H1 (cell line): Measurements from ENCODE around the gene CD164L2. TPM values are rescaled to one million over a fixed set of nuclear protein-coding genes. Genes with fewer than 3 reads are reported as not detected.
A peak's percentile ranks its signal among the peaks of the same experiment; 100 is the strongest.

Experiments
- CTCF ChIA-PET: fragments of 300-600 bp; sonication (Branson Sonifier 250); formaldehyde crosslinking; loops from one replicate; lab custom pipeline; 2021; ENCODE audit not compliant: partially characterized antibody; lab: Charles Lee
- POLR2A ChIA-PET: fragments of 300-600 bp; sonication (Branson Sonifier 250); formaldehyde crosslinking; loops from one replicate; lab custom pipeline; 2021; ENCODE audit warnings: inconsistent platforms; ENCODE audit not compliant: partially characterized antibody; lab: Charles Lee
- DNase-seq, 2 experiments: peaks; one replicate each; pipeline versions ENCODE4 v3.0.0 to v3.0.0-alpha.2; 2010 to 2022; ENCODE audit warnings: low spot score in 2 of 2, low read depth in 1 of 2, mixed read lengths in 1 of 2
- FAIRE-seq: peaks from 2 replicates; lab custom pipeline; 2011; peaks lifted over from hg19 to GRCh38; lab: Jason Lieb, UNC
- H2AFZ ChIP-seq: 2 replicates; pipeline ENCODE4 v1.8.1; 2012; ENCODE audit warnings: low read length, inconsistent platforms
- H2AK5ac ChIP-seq: 2 replicates; pipeline ENCODE4 v1.6.1; 2013; ENCODE audit warnings: low read depth, low read length
- H2BK120ac ChIP-seq: replicated peaks from 2 replicates; pipeline ENCODE3; 2013; ENCODE audit warnings: low read depth, low read length, inconsistent platforms
- H2BK12ac ChIP-seq: 2 replicates; pipeline ENCODE4 v1.6.1; 2013; ENCODE audit warnings: low read depth, low read length
- H2BK15ac ChIP-seq: 2 replicates; pipeline ENCODE4 v1.6.1; 2013; ENCODE audit warnings: low read length
- H2BK20ac ChIP-seq: 2 replicates; pipeline ENCODE4 v1.6.1; 2013; ENCODE audit warnings: low read length
- H2BK5ac ChIP-seq: 2 replicates; pipeline ENCODE4 v1.6.1; 2013; ENCODE audit warnings: low read depth, low read length
- H3K14ac ChIP-seq: 2 replicates; pipeline ENCODE4 v1.6.1; 2013; ENCODE audit warnings: inconsistent platforms; ENCODE audit not compliant: insufficient read length
- H3K18ac ChIP-seq: 2 replicates; pipeline ENCODE4 v1.6.1; 2013; ENCODE audit warnings: low read length; ENCODE audit errors: extremely low read depth
- H3K23ac ChIP-seq: 2 replicates; pipeline ENCODE4 v1.6.1; 2013; ENCODE audit warnings: inconsistent platforms; ENCODE audit not compliant: insufficient read length
- H3K23me2 ChIP-seq: 2 replicates; pipeline ENCODE4 v1.6.1; 2013; ENCODE audit warnings: low read depth, low read length
- H3K27ac ChIP-seq: 2 replicates; pipeline ENCODE4 v1.6.1; 2011; ENCODE audit warnings: low read depth, low read length, inconsistent platforms
- H3K27me3 ChIP-seq, 4 experiments: replicated peaks in 1 of 4; 1 replicate in 1 of 4; 2 replicates in 3 of 4; pipeline versions ENCODE4 v1.6.1 to v1.8.1; 2011 to 2013; ENCODE audit warnings: low read length in 3 of 4, mild to moderate bottlenecking in 3 of 4, inconsistent platforms in 2 of 4, mixed read lengths in 2 of 4, moderate library complexity in 1 of 4; ENCODE audit not compliant: control insufficient read depth in 3 of 4, insufficient read depth in 3 of 4; ENCODE audit errors: extremely low read depth in 1 of 4
- H3K36me3 ChIP-seq, 4 experiments: 2 replicates each; pipeline versions ENCODE4 v1.6.1 to v1.8.1; 2011 to 2013; ENCODE audit warnings: mild to moderate bottlenecking in 4 of 4, low read length in 3 of 4, moderate library complexity in 2 of 4, control low read depth in 1 of 4, inconsistent platforms in 1 of 4; ENCODE audit not compliant: insufficient read depth in 4 of 4, control insufficient read depth in 2 of 4
- H3K4ac ChIP-seq: replicated peaks from 2 replicates; pipeline ENCODE3; 2013; ENCODE audit warnings: low read length, low read depth, mixed read lengths, inconsistent platforms; ENCODE audit not compliant: insufficient read length
- H3K4me1 ChIP-seq, 4 experiments: replicated peaks in 1 of 4; 1 replicate in 1 of 4; 2 replicates in 3 of 4; pipeline versions ENCODE4 v1.6.1 to v1.8.1; 2011 to 2013; ENCODE audit warnings: low read length in 3 of 4, inconsistent platforms in 2 of 4, mixed read lengths in 1 of 4; ENCODE audit not compliant: insufficient read depth in 4 of 4, control insufficient read depth in 3 of 4
- H3K4me2 ChIP-seq, 2 experiments: 2 replicates each; pipeline versions ENCODE4 v1.6.1 to v1.8.1; 2011 to 2013; ENCODE audit warnings: low read depth in 2 of 2, low read length in 2 of 2, control low read depth in 1 of 2, inconsistent platforms in 1 of 2, mild to moderate bottlenecking in 1 of 2; ENCODE audit not compliant: insufficient read depth in 1 of 2
- H3K4me3 ChIP-seq, 4 experiments: fragments of 200-600, 300-600 bp in 1 of 4; sonication (generic), shearing (Covaris generic), sonication (Bioruptor Twin) in 1 of 4; 2 replicates each; pipeline versions ENCODE4 v1.5.1 to v1.8.1; 2011 to 2016; ENCODE audit warnings: low read length in 4 of 4, low read depth in 3 of 4, control low read depth in 2 of 4, inconsistent platforms in 2 of 4, mild to moderate bottlenecking in 2 of 4, mixed read lengths in 1 of 4, moderate library complexity in 1 of 4; ENCODE audit not compliant: insufficient read depth in 2 of 4; ENCODE audit errors: extremely low read depth in 1 of 4
- H3K56ac ChIP-seq: replicated peaks from 2 replicates; pipeline ENCODE3; 2013; ENCODE audit warnings: low read depth, mild to moderate bottlenecking, mixed read lengths, low read length, inconsistent platforms; ENCODE audit not compliant: insufficient read length
- H3K79me1 ChIP-seq: 2 replicates; pipeline ENCODE4 v1.6.1; 2013; ENCODE audit warnings: low read depth, low read length, control low read depth
- H3K79me2 ChIP-seq, 2 experiments: 2 replicates each; pipeline versions ENCODE4 v1.6.1 to v1.8.1; 2012 to 2013; ENCODE audit warnings: low read length in 2 of 2, mild to moderate bottlenecking in 2 of 2, inconsistent platforms in 1 of 2; ENCODE audit not compliant: insufficient read depth in 2 of 2, control insufficient read depth in 1 of 2
- H3K9ac ChIP-seq, 4 experiments: replicated peaks in 1 of 4; 1 replicate in 1 of 4; 2 replicates in 3 of 4; pipeline versions ENCODE4 v1.6.1 to v1.8.1; 2011 to 2013; ENCODE audit warnings: low read depth in 3 of 4, low read length in 3 of 4, control low read depth in 2 of 4, mild to moderate bottlenecking in 2 of 4, moderate library complexity in 2 of 4, inconsistent platforms in 1 of 4; ENCODE audit errors: extremely low read depth in 1 of 4
- H3K9me3 ChIP-seq, 2 experiments: 2 replicates each; pipeline versions ENCODE4 v1.6.1 to v1.8.1; 2012 to 2013; ENCODE audit warnings: mild to moderate bottlenecking in 2 of 2, moderate library complexity in 2 of 2, control low read depth in 1 of 2, inconsistent platforms in 1 of 2, low read depth in 1 of 2, low read length in 1 of 2, mixed read lengths in 1 of 2; ENCODE audit not compliant: insufficient read depth in 2 of 2
- H4K20me1 ChIP-seq, 2 experiments: replicated peaks in 1 of 2; 2 replicates each; pipeline versions ENCODE3 to v1.8.1; 2011 to 2013; ENCODE audit warnings: inconsistent platforms in 2 of 2, low read length in 2 of 2, mild to moderate bottlenecking in 1 of 2; ENCODE audit not compliant: insufficient read depth in 2 of 2, control insufficient read depth in 1 of 2
- H4K5ac ChIP-seq: 2 replicates; pipeline ENCODE4 v1.6.1; 2013; ENCODE audit warnings: low read length, low read depth, mixed read lengths, inconsistent platforms; ENCODE audit not compliant: insufficient read length
- H4K8ac ChIP-seq: 2 replicates; pipeline ENCODE4 v1.8.0; 2013; ENCODE audit warnings: mild to moderate bottlenecking, moderate library complexity, low read length, inconsistent platforms; ENCODE audit not compliant: insufficient read depth; ENCODE audit errors: extremely low read depth
- H4K91ac ChIP-seq: replicated peaks from 2 replicates; pipeline ENCODE3; 2013; ENCODE audit warnings: low read length, mixed read lengths, inconsistent platforms; ENCODE audit not compliant: insufficient read length
- CEBPB ChIP-seq: IDR thresholded peaks from 2 replicates; pipeline ENCODE4 v1.6.1; 2012; ENCODE audit warnings: low read depth, low read length
- GABPA ChIP-seq: IDR thresholded peaks from 2 replicates; pipeline ENCODE4 v1.6.1; 2011; ENCODE audit warnings: mild to moderate bottlenecking, low read length, moderate library complexity, borderline replicate concordance; ENCODE audit not compliant: insufficient read depth
- SIN3A ChIP-seq, 2 experiments: IDR thresholded peaks in 1 of 2; conservative IDR thresholded peaks in 1 of 2; 2 replicates each; pipeline ENCODE4 v1.6.1; 2011 to 2012; ENCODE audit warnings: low read length in 2 of 2, improper control_type of control experiment in 1 of 2, low read depth in 1 of 2, mild to moderate bottlenecking in 1 of 2
- WGBS, 2 experiments: shearing (Covaris generic) in 1 of 2; methylation state at CpG; one replicate each; pipeline versions ENCODE4 v1.1.6 to v1.1.7; 2013 to 2015; ENCODE audit warnings: low lambda C conversion rate in 2 of 2, mixed read lengths in 2 of 2, inconsistent platforms in 1 of 2, low coverage in 1 of 2, missing lambda C conversion rate in 1 of 2; ENCODE audit not compliant: insufficient replicate concordance in 2 of 2, insufficient coverage in 1 of 2, insufficient read length in 1 of 2; ENCODE audit errors: extremely low coverage in 1 of 2, missing lambda C conversion rate in 1 of 2; 5-methylcytosine and 5-hydroxymethylcytosine counted together
- polyA plus RNA-seq, 7 experiments: library from polyadenylated mRNA; depleted of rRNA in 3 of 7; stranded (reverse) in 5 of 7; unstranded in 2 of 7; fragments of >200 nt in 5 of 7; fragments of 200-250 nt in 2 of 7; gene quantifications; 1 replicate in 5 of 7; 2 replicates in 1 of 7; 4 replicates in 1 of 7; pipeline versions ENCODE4 v1.2.1 to v1.2.3, GENCODE V29; 2011 to 2013; ENCODE audit warnings: missing spikeins in 2 of 7, mixed read lengths in 2 of 7
- total RNA-seq: library from RNA; stranded (reverse); fragmentation: NEBNext Ultra II Directional; extraction: Animal tissue kit (Norgen Biotek cat#: 25700); gene quantifications from 2 replicates; pipeline ENCODE4 v1.2.1, GENCODE V29; 2021

CD164L2 gene
- total and polyA plus RNA-seq, 2 of the 8 experiments (the other 6 are each of a cell fraction or from before 2014, with no cell fraction given) = 3.3 TPM

DNA sequence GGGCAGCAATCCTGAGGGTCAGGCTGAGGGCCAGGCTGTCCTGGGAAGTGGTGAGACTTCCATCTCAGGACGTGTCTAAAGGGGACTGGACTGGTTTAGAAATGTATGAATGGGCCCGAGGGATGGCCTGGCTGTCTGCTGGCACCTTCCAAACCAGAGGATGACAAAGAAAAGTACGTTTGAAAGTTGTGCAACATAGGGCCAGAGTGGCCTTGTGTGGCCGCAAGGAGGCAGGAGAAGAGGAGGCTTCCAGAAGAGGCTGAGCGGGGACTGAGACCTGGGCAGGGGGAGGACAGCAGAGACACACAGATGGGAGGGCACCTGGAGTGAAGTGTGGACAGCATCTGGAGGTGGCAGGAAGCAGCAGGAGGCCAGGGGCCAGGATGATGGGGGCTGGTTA lies 43.9 kb downstream of the CD164L2 start:
- H2AFZ ChIP-seq = no peak overlapping the region
- H3K9me3 ChIP-seq = no peaks in the 10 kb centered on the region
- TF ChIP-seq GABPA (no peak), CEBPB (peak; percentile 60; the same call in 1 of the 2 replicates), SIN3A (conservative IDR thresholded peaks at IDR 0.05 in 1 of 2, IDR thresholded peaks at IDR 0.05 in 1 of 2; ENCODE audit: low read depth in 1 of 2, low read length in 2 of 2) (no peak)
- H3K4me1 ChIP-seq = peaks cover 0 to 25% (median 20%) of the 10 kb centered on the region in 4 experiments; a peak in 6 of 7 replicates
- no peak overlapping the region for H3K9ac ChIP-seq
- FAIRE-seq (no peak), DNase-seq (no peak)
- H3K4me2 ChIP-seq = no peak overlapping the region
- H3K23ac ChIP-seq = no peak overlapping the region
- H3K14ac ChIP-seq = no peak overlapping the region
- no peak overlapping the region for H3K4ac ChIP-seq
- H4K91ac ChIP-seq = no peak overlapping the region
- CTCF ChIA-PET = interaction anchor here (0.7 to 17.0 kb wide), 12 partner anchors 11 to 237 kb away, joined by 3 to 321 read pairs (median 4); no protein-coding TSS in a partner anchor
- H3K79me1 ChIP-seq = no peaks in the 10 kb centered on the region
- peak overlapping the region; percentile 7; the same call in 1 of the 2 replicates for H4K8ac ChIP-seq
- H3K56ac ChIP-seq = no peak overlapping the region
- peaks cover 6% of the 10 kb centered on the region; the same call in 1 of the 2 replicates for H3K23me2 ChIP-seq
- H2BK120ac ChIP-seq = no peak overlapping the region
- no peaks in the 10 kb centered on the region; a peak in 1 of 4 replicates for H3K79me2 ChIP-seq
- peaks cover 0 to 2% (median 0%) of the 10 kb centered on the region in 4 experiments; a peak in 1 of 7 replicates for H3K27me3 ChIP-seq
- no peak overlapping the region for H2AK5ac ChIP-seq
- H2BK5ac ChIP-seq = no peak overlapping the region
- H3K36me3 ChIP-seq = peaks cover 0 to 9% (median 2%) of the 10 kb centered on the region in 4 experiments; a peak in 5 of 8 replicates
- no peak overlapping the region for H2BK15ac ChIP-seq
- H3K27ac ChIP-seq = no peak overlapping the region; the same call in 1 of the 2 replicates
- H3K18ac ChIP-seq = no peak overlapping the region
- no peak overlapping the region for H4K5ac ChIP-seq
- POLR2A ChIA-PET = interaction anchor here (0.6 to 4.8 kb wide), 6 partner anchors 11 to 48 kb away, joined by 3 to 50 read pairs (median 3); no protein-coding TSS in a partner anchor
- H4K20me1 ChIP-seq = peaks cover 2 to 3% of the 10 kb centered on the region in 2 experiments
- WGBS, 2 experiments = 75% methylated on average over 5 of the region's 5 CpGs; no CpG with 5 or more reads in 1 of the 2 experiments
- no peak overlapping the region for H3K4me3 ChIP-seq
- H2BK20ac ChIP-seq = no peak overlapping the region
- H2BK12ac ChIP-seq = no peak overlapping the region
